ENCODE data around the gene GARS1.

The GARS1 gene

GRCh38 chr7:30647589-30648364 lies 53.1 kb downstream of the GARS1 start:
- no peak for TF ChIP-seq CTCF (IDR thresholded peaks at IDR 0.05; ENCODE audit: insufficient read depth, low read length, missing control alignments)
- H3K4me3 ChIP-seq (ENCODE audit: low read depth, low read length), result no peak overlapping the region
- ChIA-PET POLR2A (no interaction called here), CTCF (interaction anchor here (2.4 kb wide), 1 partner anchor 92 kb away, joined by 7 read pairs; no protein-coding TSS in a partner anchor)
- DNase-seq (ENCODE audit: low read depth, low spot score), result no peak

DNA sequence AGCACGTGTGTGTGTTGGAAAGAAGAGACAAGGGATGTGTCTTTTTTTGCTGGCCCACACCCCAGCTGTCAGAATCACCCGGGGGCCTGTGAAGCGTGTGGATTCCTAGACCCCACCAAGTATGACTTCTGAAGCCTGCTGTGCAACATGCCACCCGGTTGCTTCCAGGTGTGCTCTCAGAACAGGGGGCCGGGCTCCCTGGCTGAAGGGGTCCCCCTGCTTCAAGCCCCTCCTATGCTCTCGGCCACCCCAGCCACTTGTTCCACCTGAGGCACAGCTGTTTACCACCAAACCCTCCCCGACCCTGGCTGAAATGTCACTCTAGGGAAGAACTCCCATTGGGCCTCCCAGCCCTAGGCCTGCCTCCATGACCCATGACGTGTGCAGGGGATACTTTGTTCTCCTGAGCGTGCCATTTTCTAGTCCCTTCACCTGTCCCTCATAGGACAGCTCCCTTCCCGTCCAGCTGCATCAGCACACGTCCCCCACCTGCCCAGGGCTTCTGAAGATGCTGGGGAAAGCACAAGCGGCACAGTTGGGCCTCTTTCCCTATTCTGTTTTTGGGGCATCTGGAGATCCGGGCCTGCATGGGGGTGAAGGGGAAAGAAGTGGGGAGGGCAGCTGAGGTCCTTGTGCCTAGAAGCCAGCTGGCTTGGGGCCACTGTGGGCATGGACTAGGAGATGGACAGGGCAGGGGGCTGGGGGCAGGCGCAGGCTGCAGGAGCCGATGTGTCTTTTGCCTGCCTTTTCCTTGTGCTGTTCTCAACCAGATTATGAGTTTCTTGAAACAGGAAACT lies 54.3 kb downstream of the GARS1 start:
- CTCF ChIA-PET, result no interaction called here
- POLR2A ChIA-PET, result no interaction called here
- TF ChIP-seq CTCF (IDR thresholded peaks at IDR 0.05; ENCODE audit: insufficient read depth, low read length, missing control alignments), result no peak
- DNase-seq (ENCODE audit: low read depth, low spot score), result no peak
- no peak overlapping the region for H3K4me3 ChIP-seq (ENCODE audit: low read depth, low read length)

GRCh38 chr7:30649717-30650420 lies 55.2 kb downstream of the GARS1 start:
- CTCF ChIA-PET, result no interaction called here

DNA sequence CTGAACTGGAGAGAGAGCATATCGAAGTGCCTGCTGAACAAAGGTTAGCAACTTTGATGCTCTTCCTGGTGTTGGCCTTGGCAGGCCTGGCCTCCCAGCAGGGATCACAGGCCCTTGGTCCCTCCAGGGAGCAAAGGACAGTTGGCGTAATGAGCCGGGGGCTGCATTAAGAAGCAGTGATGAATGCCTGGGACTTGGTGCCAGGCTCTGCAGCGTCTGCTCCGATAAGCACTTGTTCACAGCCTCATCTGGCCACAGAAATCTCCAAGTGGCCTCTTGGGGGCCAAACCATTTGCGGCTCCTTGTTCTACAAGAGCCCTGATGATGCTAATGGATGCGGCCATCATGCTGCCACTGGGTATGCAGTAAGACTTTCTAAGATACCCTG lies 55.7 kb downstream of the GARS1 start:
- TF ChIP-seq CTCF (IDR thresholded peaks at IDR 0.05; ENCODE audit: insufficient read depth, low read length, missing control alignments), result no peak
- CTCF ChIA-PET, result no interaction called here
- no peak overlapping the region for H3K4me3 ChIP-seq (ENCODE audit: low read depth, low read length)

More at GRCh38 chr7:30649717-30650420, 55.2 kb downstream of the GARS1 start:
- POLR2A ChIA-PET, result no interaction called here
- no peak overlapping the region for H3K4me3 ChIP-seq (ENCODE audit: low read depth, low read length)
- TF ChIP-seq CTCF (IDR thresholded peaks at IDR 0.05; ENCODE audit: insufficient read depth, low read length, missing control alignments), result no peak
- no peak for DNase-seq (ENCODE audit: low read depth, low spot score)

DNA sequence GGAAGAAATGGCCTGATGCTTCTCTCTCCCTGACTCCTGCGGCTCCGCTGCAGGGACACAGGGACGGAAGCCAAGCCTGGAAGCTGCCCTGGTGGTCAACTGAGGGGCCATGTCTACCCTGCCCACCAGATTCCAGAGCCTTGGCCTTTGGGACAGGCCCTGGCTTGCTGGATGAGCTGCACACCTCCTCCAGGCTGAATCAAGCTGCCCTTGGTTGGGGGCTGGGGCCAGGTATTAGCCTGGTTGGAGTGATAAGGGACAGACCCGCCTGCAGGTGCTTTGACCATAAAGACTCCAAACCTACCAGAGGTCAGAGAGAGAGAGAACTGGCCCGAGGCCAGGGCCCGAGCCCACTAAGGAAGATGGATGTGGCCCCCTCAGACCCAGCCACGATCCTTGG lies 57.5 kb downstream of the GARS1 start:
- no peak overlapping the region for H3K4me3 ChIP-seq (ENCODE audit: low read depth, low read length)
- DNase-seq (ENCODE audit: low read depth, low spot score), result no peak
- POLR2A ChIA-PET, result no interaction called here
- TF ChIP-seq CTCF (IDR thresholded peaks at IDR 0.05; ENCODE audit: insufficient read depth, low read length, missing control alignments), result no peak
- CTCF ChIA-PET, result no interaction called here

More for the DNA sequence above, 55.7 kb downstream of the GARS1 start:
- POLR2A ChIA-PET, result no interaction called here
- DNase-seq (ENCODE audit: low read depth, low spot score), result no peak
